OCI-M2 (cell line): ENCODE measurements around the gene NFATC1.
A peak's percentile ranks its signal among the peaks of the same experiment; 100 is the strongest.
"Not testable (repeated sequence)": the region's sequence is repeated elsewhere in the genome, so short reads cannot be mapped to it uniquely, and the experiment has no call there.

Experiments used
- DNase-seq: peaks from one replicate; lab custom pipeline; 2025; ENCODE audit not compliant: unreplicated experiment; lab: John Stamatoyannopoulos, UW

Gene NFATC1

GRCh38 chr18:79504034-79504433 lies 108.3 kb downstream of the NFATC1 start:
- no peak for DNase-seq

DNA sequence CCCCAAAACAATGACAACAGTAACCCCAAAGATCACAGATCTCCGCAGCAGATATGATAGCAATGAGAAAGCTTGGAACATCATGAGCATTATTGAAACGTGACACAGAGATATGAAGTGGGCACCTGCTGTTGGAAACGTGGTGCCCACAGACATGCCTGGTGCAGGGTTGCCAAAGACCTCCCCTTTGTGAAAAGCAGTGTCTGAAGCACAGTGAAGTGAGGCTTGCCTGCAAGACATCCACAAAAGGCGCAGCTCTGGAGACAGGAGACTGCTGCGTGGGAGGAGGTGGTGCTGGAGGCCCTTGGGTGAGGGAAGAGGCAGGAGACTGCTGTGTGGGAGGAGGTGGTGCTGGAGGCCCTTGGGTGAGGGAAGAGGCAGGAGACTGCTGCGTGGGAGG lies 108.8 kb downstream of the NFATC1 start:
- not testable (repeated sequence) for DNase-seq

DNA sequence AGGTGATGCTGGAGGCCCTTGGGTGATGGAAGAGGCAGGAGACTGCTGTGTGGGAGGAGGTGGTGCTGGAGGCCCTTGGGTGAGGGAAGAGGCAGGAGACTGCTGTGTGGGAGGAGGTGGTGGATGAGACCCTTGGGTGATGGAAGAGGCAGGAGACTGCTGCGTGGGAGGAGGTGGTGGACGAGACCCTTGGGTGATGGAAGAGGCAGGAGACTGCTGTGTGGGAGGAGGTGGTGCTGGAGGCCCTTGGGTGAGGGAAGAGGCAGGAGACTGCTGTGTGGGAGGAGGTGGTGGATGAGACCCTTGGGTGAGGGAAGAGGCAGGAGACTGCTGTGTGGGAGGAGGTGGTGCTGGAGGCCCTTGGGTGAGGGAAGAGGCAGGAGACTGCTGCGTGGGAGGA lies 109.7 kb downstream of the NFATC1 start:
- not testable (repeated sequence) for DNase-seq

GRCh38 chr18:79506191-79507075 lies 110.7 kb downstream of the NFATC1 start:
- peak; percentile 67 for DNase-seq

DNA sequence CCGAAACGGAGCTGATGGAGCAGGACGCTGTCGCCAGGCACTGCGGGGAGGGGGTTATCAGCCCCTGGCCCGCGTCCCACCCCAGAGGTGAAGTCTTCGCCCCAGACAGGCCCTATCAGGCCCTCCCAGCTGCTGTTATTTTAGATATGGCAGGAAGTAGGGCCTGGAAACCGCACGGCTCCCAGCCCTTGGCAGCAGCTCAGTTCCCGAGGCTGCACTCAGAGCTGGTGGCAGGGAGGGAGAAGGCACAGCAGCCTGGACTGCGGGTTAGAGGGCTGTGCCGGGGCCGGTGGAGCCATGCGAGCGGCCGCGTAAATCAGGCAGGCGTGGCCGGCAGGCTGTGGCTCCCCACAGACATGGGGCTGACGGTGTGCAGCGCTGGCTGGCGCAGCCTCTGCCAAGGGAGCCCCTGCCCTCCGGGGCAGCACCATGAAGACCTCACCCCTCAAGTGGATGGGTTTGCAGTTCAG lies 111.4 kb downstream of the NFATC1 start:
- DNase-seq: no peak

DNA sequence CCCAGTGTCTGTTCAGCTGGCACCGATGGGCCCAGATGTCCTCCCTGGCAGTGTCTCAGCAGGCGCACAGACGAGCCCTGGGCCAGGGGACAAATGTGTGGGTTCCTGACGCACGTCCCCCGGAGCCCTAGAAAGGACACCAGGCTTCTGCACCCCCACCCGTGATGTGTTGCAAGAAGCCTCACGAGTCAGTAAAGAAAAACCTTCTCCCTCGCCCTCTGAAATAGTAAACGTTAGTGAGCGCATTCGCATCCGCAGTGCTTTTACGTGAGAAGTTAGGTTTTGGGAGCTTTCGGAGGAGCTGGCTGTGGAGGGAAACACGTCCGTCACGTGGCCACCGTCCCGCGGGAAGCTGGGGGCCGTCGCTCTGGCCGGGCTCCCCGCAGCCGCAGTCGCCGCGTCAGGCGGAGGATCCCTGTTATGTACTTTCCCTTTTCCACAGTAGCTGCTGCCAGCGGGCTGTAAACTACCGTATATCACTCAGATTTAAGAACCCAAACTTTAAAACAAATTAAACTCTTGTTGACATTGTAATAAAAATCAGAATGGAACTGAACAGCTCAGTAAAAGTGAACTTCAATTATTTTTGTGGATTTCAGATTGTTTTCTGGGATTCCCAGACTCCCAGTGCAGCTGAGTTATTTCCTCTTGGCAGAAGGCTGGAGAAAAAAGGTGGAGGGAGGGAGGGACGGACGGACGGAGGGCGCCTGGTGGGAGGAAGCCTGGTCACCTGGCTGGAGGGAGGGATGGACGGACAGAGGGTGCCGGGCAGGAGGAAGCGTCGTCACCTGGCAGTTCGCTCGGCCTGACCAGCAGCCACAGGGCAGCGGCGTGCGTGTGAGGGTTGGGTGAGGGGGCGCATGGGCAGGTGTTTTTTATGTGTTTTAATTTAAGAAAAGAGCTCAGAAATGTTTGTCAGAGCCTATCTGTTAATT lies 112.1 kb downstream of the NFATC1 start:
- no peak for DNase-seq

DNA sequence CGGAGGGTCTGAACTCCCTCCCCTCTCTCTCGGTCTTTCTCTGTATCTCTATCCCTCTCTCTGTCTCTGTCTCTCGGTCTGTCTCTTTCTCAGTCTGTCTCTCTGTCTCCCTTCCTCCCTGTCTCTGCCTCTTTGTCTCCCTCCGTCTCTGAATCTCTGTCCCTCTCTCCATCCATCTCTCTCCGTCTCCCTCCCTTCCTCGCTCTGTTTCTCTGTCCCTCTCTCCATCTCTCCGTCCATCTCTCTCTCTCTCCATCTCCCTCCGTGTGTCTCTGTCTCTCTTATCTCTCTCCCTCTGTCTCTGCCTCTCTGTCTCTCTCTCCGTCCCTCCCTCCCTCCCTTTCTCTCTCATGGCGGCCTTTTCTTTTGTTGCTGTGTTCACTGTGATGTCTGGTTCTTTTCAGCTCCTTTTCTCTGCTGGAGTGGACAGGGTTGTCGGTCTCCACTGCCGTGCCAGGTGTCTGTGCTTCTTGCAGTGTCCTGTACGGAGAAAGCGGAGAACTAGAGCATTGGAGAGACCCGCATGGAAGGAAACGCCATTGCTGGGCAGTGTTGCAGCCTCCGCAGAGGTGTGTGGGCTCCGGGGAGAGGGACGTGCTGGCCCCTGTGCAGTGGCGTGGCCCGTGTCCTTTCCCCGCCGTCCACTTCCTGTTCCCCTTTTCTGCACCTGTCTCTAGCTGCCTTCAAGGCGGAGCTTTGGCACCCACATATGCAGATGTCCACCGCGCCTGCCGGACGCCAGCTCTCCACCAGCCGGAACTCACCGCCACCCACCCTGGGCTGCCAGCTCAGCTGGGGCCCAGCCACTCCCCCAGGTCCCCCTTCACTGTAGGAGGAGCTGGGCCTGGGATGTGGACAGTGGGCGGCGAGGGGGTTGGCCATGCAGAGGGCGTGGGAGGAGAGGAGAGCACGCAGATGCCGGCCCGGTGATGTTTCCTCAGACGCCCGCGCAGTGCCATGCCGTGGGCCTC lies 113.1 kb downstream of the NFATC1 start:
- DNase-seq: no peak

- DNase-seq: no peak
These were observed 113.8 kb downstream of the NFATC1 start for GRCh38 chr18:79509536-79509930.

- DNase-seq: no peak
These were observed 114.4 kb downstream of the NFATC1 start for GRCh38 chr18:79510046-79510685.

- DNase-seq: no peak
These were observed 115.1 kb downstream of the NFATC1 start for GRCh38 chr18:79510731-79511241.

DNA sequence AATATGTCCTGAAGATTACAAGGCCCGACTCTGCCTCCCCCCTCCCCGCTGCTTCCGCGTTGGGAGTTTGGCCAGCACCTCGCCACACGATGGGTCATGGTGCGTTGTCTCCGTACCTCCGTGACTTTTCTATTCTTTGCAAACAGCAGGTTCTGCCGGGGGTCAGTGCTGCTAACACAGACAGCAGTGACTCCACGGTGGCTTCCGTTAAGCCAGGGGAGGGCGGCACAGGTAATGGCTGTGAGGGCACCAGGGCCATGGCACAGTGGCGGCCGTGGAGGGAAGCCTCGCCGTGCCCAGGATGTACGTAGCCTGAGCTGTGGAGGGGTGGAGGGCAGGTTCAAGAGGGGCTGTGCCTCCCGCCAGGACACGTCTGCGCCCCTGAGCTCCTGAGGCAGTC lies 115.5 kb downstream of the NFATC1 start:
- no peak for DNase-seq

DNA sequence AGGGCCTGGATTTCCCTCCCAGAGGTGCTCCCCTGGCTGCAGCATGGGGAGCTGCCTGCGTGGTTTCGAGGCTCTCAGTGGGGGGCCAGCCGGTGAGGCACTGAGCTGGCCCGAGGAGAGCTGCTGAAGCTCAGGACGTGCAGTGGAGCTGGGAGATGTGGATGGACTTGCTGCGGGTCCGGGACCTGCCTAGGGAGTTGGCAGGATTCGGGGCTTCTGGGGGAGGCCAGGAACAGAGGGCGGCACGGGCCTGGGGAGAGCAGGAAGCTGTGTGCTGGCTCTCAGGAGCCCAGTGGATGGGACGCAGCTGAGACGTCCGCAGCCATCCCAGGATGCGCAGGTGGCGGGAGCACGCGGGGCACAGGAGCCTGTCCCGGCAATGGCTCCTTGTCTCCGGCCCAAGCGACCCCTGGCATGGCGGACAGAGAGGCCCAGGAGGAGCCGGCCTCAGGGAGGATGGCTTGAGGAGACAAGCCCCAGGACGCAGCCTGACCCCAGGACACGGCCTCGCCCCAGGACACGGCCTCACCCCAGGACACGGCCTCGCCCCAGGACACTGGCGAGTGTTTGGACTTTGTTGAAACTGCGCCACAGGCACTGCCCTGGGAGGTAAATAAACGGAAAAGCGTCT lies 116.1 kb downstream of the NFATC1 start:
- no peak for DNase-seq

GRCh38 chr18:79512461-79513380 lies 117.0 kb downstream of the NFATC1 start:
- no peak for DNase-seq

DNA sequence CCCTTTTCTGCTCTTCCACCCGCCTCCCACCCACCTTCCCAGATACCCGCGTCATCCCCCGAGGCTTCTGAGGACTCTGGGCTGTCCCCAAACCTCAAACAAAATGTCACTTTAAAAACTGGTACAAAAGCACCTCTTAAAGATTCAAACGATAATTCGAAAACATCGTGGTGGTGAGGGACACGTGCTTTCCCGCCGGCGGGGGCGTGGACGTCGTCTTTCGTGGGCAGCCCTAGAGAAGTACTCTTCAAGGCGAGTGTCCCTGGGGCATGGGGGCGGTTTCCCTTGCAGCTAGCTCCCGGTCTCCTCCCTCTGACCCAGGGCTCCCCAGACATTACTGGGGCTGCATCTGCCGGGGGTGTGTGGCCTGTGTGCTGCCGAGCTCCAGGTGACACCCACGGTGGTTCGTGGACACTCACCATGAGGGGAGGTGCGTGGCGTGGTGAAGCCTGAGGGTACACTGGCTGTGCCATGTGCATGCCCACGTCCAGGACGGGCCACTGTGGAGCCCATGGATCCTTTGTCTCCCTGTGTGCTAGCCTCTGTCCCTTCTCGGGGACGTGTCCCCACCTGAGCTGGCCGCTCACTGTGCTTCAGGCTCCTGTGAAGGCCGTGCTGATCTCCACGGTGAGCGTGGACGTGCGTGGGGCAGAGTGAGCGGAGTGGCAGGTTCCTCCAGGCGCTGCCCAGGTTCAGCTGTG lies 117.8 kb downstream of the NFATC1 start:
- DNase-seq: no peak

- no peak for DNase-seq
These were observed 119.6 kb downstream of the NFATC1 start for GRCh38 chr18:79515331-79515730.

- no peak for DNase-seq
These were observed 120.2 kb downstream of the NFATC1 start for GRCh38 chr18:79515944-79516351.

DNA sequence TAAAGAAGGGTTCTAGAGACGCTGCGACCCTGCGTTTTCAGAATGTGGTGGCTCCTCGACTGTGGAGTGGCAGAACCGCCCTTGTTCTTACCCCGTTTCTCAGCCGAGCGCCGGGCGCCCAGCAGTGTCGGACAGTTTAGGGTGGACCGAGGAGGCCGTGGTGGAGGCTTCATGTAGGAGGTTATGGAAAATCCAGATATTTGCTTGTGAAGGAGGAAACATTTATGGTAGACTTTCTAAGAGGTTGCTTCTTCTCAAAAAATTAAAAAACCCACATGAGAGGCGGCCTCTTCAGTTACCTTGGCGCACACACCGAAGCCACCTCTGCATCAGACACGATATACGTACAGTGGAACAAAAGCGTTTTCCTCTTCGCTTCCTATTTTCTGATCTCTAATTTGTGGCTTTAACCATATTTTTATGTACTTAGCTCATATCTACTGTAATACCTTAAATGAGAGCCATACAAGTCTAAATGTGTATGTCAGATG lies 120.8 kb downstream of the NFATC1 start:
- DNase-seq: no peak

GRCh38 chr18:79517341-79517740 lies 121.6 kb downstream of the NFATC1 start:
- peak; percentile 15 for DNase-seq
